Prostate gland (tissue), 2 donors: ENCODE results near the gene SLC25A1. TPM values are rescaled to one million over a fixed set of nuclear protein-coding genes. Genes with fewer than 3 reads are reported as not detected.

Experiments
- DNase-seq: peaks from one replicate; pipeline ENCODE4 v3.0.0-alpha.2; 2019; ENCODE audit warnings: low spot score
- H3K27ac ChIP-seq, 2 donors: fragments of 200-600 bp; sonication (generic); 2 replicates each; pipeline ENCODE4 v1.5.1; 2017 to 2019
- H3K27me3 ChIP-seq: fragments of 200-600 bp; sonication (generic); replicated peaks from 2 replicates; pipeline ENCODE4 v1.5.1; 2019; ENCODE audit not compliant: insufficient read depth
- H3K36me3 ChIP-seq, 2 donors: fragments of 200-600 bp; sonication (generic); 1 replicate in 1 of 2; 2 replicates in 1 of 2; pipeline versions ENCODE4 v1.5.1 to v1.8.1; 2017 to 2019
- H3K4me1 ChIP-seq: fragments of 200-600 bp; sonication (generic); replicated peaks from 2 replicates; pipeline ENCODE4 v1.5.1; 2019
- H3K4me3 ChIP-seq, 2 donors: fragments of 200-600 bp; sonication (generic); 2 replicates each; pipeline ENCODE4 v1.5.1; 2017 to 2019
- H3K9me3 ChIP-seq: fragments of 200-600 bp; sonication (generic); 2 replicates; pipeline ENCODE4 v1.5.1; 2017
- CTCF ChIP-seq, 4 experiments: fragments of 200-600 bp in 2 of 4; fragments of 450-650 bp in 2 of 4; sonication (generic) in 2 of 4; IDR thresholded peaks; 1 replicate in 3 of 4; 2 replicates in 1 of 4; pipeline ENCODE4 v1.5.1; 2016 to 2019; ENCODE audit warnings: antibody characterized with exemption in 4 of 4, mild to moderate bottlenecking in 2 of 4, moderate library complexity in 2 of 4
- POLR2A ChIP-seq: fragments of 450-650 bp; IDR thresholded peaks from one replicate; pipeline ENCODE4 v1.6.1; 2016; ENCODE audit warnings: antibody characterized with exemption, mild to moderate bottlenecking
- POLR2AphosphoS5 ChIP-seq: sonication (generic); formaldehyde crosslinking; IDR thresholded peaks from one replicate; pipeline ENCODE4 v1.6.1; 2017; ENCODE audit warnings: antibody characterized with exemption
- WGBS: methylation state at CpG from one replicate; pipeline ENCODE4 v1.1.5; 2018; 5-methylcytosine and 5-hydroxymethylcytosine counted together
- intact Hi-C: fragments of 100-400 bp; cut with DNase I; formaldehyde crosslinking; loops from one replicate; pipeline ENCODE4 v1.14.2; 2022
- total RNA-seq, 2 donors: library from RNA; depleted of rRNA; stranded (reverse); fragments of >200 nt; gene quantifications; one replicate each; pipeline ENCODE4 v1.1.0, GENCODE V29; 2016

SLC25A1 gene
- total RNA-seq, 2 donors from 2014 or later = 79.1 to 113 TPM

- peaks cover 11% of the 10 kb centered on the region for H3K27me3 ChIP-seq
- H3K4me3 ChIP-seq = peak overlapping the region in 1 of 2 donors; percentile 15
- H3K36me3 ChIP-seq = no peaks in the 10 kb centered on the region
- no peak for DNase-seq
- TF ChIP-seq CTCF (IDR thresholded peaks at IDR 0.05) (no peak), POLR2AphosphoS5 (no peak), POLR2A (no peak)
- H3K27ac ChIP-seq = no peak overlapping the region
- WGBS = 1% methylated on average over 84 of the region's 92 CpGs
- no peaks in the 10 kb centered on the region for H3K9me3 ChIP-seq
- peaks cover 3% of the 10 kb centered on the region for H3K4me1 ChIP-seq
- intact Hi-C loops = loop anchor here (5.0 to 10.0 kb wide), 2 partner anchors 326 to 483 kb away; partner anchors contain the start of genes CDC45 and UFD1
These were observed 29.3 kb downstream of the SLC25A1 start for GRCh38 chr22:19149047-19149883.

GRCh38 chr22:19148417-19149046 lies 30.0 kb downstream of the SLC25A1 start:
- no peak overlapping the region for H3K27ac ChIP-seq
- H3K36me3 ChIP-seq = no peaks in the 10 kb centered on the region
- 26% methylated on average over 31 of the region's 33 CpGs for WGBS
- intact Hi-C loops = loop anchor here (5.0 to 10.0 kb wide), 2 partner anchors 326 to 484 kb away; partner anchors contain the start of genes CDC45 and UFD1
- no peak overlapping the region for H3K4me3 ChIP-seq
- H3K27me3 ChIP-seq = peaks cover 11% of the 10 kb centered on the region
- H3K4me1 ChIP-seq = peaks cover 7% of the 10 kb centered on the region
- no peak for DNase-seq
- TF ChIP-seq POLR2AphosphoS5 (no peak), POLR2A (no peak), CTCF (IDR thresholded peaks at IDR 0.05) (no peak)
- no peaks in the 10 kb centered on the region for H3K9me3 ChIP-seq

GRCh38 chr22:19147195-19147780 lies 31.2 kb downstream of the SLC25A1 start:
- no peak overlapping the region for H3K4me3 ChIP-seq
- DNase-seq = no peak
- H3K27ac ChIP-seq = no peak overlapping the region
- H3K4me1 ChIP-seq = peaks cover 7% of the 10 kb centered on the region
- TF ChIP-seq POLR2AphosphoS5 (no peak), CTCF (IDR thresholded peaks at IDR 0.05) (no peak), POLR2A (no peak)
- peaks cover 11% of the 10 kb centered on the region for H3K27me3 ChIP-seq
- H3K9me3 ChIP-seq = no peaks in the 10 kb centered on the region
- 34% methylated on average over 9 of the region's 9 CpGs for WGBS
- H3K36me3 ChIP-seq = no peaks in the 10 kb centered on the region
- intact Hi-C loops = loop anchor here (5.0 to 10.0 kb wide), 2 partner anchors 328 to 485 kb away; partner anchors contain the start of genes CDC45 and UFD1

- intact Hi-C loops = loop anchor here (5.0 to 10.0 kb wide), 2 partner anchors 328 to 486 kb away; partner anchors contain the start of genes CDC45 and UFD1
- Histone ChIP-seq H3K36me3 (peaks cover 0 to 4% of the 10 kb centered on the region in 2 donors), H3K4me1 (peaks cover 7% of the 10 kb centered on the region), H3K27ac (no peak overlapping the region), H3K9me3 (no peaks in the 10 kb centered on the region), H3K4me3 (no peak overlapping the region), H3K27me3 (peaks cover 9% of the 10 kb centered on the region)
- DNase-seq = no peak
- TF ChIP-seq POLR2A (no peak), POLR2AphosphoS5 (no peak), CTCF (IDR thresholded peaks at IDR 0.05) (no peak)
- 61% methylated on average over 11 of the region's 11 CpGs for WGBS
These were observed 32.1 kb downstream of the SLC25A1 start for GRCh38 chr22:19146215-19146968.
